ENCODE measurements around the gene HAUS3.

HAUS3 gene

DNA sequence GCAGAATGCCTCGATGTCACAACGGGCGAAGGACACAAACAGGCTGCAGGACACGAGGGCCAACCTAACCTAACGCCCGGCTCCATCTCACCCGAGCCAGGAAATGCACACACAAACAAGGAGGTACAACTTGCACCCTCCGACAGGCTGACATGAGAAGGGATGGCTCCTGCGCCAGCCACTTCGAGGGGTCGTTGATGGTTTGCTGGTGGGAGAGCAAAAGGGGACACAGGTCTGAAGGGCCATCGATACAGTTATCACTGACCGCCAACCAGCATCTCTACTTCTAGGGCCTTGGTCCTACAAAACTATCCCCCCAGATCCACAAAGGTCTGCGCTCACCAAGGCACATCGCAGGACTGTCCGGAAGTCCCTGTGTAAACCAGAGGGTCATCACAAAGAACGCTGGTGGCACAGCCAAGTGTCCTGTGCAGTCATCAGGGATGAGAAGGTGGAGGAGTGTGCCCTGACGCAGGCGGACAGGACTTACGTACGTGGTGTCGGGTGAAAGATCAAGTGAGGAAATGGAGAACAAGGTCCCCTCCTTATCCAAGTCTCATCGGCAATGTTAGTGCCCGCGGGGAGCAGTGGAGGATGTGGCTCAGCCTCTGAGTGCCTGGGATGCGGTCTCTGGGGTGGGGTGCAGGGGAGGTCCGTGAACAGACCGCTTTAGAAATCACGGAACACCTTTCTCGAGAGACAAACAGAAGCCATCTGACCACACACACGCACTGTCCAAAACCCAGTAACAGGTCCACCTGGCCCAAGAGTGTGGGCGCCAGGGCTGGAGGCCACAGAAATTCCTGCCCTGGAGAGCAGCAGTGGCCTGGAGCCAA is 13.0 kb upstream of the HAUS3 start:
- TF ChIP-seq POLR2A (IDR thresholded peaks at IDR 0.05; ENCODE audit: low read depth, low read length) (no peak), TAF1 (IDR thresholded peaks at IDR 0.05; ENCODE audit: borderline replicate concordance, low read depth, low read length) (no peak), POLR2AphosphoS5 (IDR thresholded peaks at IDR 0.05; ENCODE audit: low read depth, low read length) (no peak)
- no peak for DNase-seq (ENCODE audit: insufficient read length)
- FAIRE-seq: no peak

GRCh38 chr4:2253160-2254084 is 11.5 kb upstream of the HAUS3 start:
- TF ChIP-seq POLR2A (IDR thresholded peaks at IDR 0.05; ENCODE audit: low read depth, low read length): no peak
- FAIRE-seq (no peak), DNase-seq (ENCODE audit: insufficient read length) (peak; percentile 10)

DNA sequence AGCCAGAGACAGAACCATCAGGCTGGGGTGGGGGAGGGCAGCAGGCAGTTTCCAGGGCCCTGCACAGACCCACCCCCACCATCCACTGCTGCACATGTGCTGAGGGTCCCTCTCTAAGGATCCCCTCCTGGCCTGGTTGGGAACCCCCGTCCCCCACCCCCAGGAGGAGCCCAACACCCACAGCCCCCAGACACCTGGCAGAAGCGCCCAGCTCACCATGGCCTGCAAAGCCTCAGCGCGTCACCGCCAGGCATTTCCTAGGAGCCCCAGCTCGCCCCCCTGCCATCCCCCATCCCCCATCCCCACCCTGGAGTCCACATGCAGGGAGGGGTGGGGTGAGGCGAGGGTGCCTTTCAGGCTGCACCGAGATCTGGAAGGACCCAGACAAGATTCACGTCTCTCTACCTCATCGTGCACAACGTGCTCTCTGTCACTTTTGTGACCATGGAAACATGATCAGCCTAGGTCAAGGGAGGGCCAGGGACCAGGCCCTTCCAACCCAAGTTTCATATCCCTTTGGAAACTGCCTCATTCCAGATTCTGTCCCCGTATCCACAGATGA is 10.7 kb upstream of the HAUS3 start:
- FAIRE-seq (no peak), DNase-seq (ENCODE audit: insufficient read length) (peak; percentile 19)
- TF ChIP-seq POLR2AphosphoS5 (IDR thresholded peaks at IDR 0.05; ENCODE audit: low read depth, low read length): no peak
- TF ChIP-seq TAF1 (IDR thresholded peaks at IDR 0.05; ENCODE audit: borderline replicate concordance, low read depth, low read length): no peak
- TF ChIP-seq POLR2A (IDR thresholded peaks at IDR 0.05; ENCODE audit: low read depth, low read length): no peak

DNA sequence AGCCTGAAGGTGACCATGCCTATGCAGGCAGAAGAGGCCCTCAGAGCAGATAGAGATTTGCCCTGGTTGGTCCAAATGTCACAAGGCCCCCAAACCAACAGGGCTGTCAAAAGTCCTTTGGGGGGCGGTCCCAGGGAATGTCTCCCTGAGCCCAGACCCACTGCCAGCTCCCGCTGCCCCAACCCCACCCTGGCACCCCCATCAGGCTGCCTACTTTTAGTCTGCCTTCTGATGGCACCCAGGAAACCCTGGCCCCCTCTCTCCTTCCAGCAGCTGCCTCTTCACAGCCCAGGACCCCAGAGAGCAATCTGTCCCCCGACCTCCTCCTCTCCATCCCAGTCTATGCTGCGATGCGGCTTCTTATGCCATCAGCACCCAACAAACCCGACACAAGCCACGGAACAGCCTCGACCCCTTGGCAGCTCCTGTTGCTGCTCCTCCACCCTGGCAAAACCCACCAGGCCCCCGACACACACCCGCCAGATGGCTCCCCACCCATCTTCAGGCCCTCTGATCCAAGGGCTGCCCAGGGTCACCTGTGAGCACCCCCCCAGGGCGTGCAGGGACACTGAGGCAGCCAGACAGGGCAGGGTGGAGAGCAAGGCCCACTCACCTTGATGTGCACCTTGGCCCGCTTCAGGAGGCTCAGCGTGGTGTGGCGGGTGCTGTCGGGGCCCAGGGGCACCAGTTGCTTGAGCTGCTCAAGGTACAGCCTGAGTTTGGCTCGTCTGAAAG is 10.0 kb upstream of the HAUS3 start:
- FAIRE-seq: no peak
- TF ChIP-seq POLR2A (IDR thresholded peaks at IDR 0.05; ENCODE audit: low read depth, low read length): no peak
- TF ChIP-seq POLR2AphosphoS5 (IDR thresholded peaks at IDR 0.05; ENCODE audit: low read depth, low read length): no peak
- no peak for TF ChIP-seq TAF1 (IDR thresholded peaks at IDR 0.05; ENCODE audit: borderline replicate concordance, low read depth, low read length)
- peak; percentile 21 for DNase-seq (ENCODE audit: insufficient read length)

GRCh38 chr4:2251073-2251794 is 9.3 kb upstream of the HAUS3 start:
- DNase-seq (ENCODE audit: insufficient read length) (peak; percentile 9), FAIRE-seq (no peak)
- TF ChIP-seq POLR2AphosphoS5 (IDR thresholded peaks at IDR 0.05; ENCODE audit: low read depth, low read length) (no peak), POLR2A (IDR thresholded peaks at IDR 0.05; ENCODE audit: low read depth, low read length) (no peak), TAF1 (IDR thresholded peaks at IDR 0.05; ENCODE audit: borderline replicate concordance, low read depth, low read length) (no peak)

DNA sequence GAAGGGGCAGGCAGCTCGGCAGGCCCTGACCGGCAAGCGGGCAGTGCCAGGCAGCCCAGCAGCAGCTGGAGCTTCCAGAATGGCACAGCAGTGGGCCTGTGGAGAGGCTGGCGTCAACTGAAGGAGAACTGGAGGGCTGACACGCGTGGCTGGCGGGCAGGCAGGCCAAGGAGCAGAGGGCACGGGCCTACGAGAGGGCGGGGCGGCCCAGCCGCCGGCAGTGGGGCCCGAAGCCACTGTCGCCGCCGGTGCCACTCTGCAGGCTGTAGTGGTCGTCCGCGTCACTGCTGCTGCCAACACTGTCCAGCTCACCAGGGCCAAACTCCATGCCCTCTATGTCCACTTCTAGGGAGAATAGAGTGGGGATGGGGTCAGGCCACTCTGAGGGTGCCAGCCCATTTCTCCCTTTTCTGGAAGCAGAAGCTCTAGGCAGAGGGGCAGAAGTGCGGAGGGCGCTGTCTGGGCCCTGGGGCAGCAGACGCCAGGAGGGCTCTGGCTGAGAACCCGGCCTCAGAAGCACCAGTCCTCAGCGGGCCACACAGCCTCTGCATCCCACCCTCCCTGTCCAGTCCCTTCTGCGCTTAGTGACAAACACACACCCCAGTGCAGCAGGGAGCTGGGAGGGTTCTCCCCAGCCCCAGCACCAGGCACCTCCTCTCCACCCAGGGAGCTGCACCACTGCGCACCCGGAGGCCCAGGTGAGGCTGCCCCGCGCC is 8.6 kb upstream of the HAUS3 start:
- DNase-seq (ENCODE audit: insufficient read length) (peak; percentile 26), FAIRE-seq (no peak)
- TF ChIP-seq POLR2AphosphoS5 (IDR thresholded peaks at IDR 0.05; ENCODE audit: low read depth, low read length): no peak
- no peak for TF ChIP-seq POLR2A (IDR thresholded peaks at IDR 0.05; ENCODE audit: low read depth, low read length)
- no peak for TF ChIP-seq TAF1 (IDR thresholded peaks at IDR 0.05; ENCODE audit: borderline replicate concordance, low read depth, low read length)

DNA sequence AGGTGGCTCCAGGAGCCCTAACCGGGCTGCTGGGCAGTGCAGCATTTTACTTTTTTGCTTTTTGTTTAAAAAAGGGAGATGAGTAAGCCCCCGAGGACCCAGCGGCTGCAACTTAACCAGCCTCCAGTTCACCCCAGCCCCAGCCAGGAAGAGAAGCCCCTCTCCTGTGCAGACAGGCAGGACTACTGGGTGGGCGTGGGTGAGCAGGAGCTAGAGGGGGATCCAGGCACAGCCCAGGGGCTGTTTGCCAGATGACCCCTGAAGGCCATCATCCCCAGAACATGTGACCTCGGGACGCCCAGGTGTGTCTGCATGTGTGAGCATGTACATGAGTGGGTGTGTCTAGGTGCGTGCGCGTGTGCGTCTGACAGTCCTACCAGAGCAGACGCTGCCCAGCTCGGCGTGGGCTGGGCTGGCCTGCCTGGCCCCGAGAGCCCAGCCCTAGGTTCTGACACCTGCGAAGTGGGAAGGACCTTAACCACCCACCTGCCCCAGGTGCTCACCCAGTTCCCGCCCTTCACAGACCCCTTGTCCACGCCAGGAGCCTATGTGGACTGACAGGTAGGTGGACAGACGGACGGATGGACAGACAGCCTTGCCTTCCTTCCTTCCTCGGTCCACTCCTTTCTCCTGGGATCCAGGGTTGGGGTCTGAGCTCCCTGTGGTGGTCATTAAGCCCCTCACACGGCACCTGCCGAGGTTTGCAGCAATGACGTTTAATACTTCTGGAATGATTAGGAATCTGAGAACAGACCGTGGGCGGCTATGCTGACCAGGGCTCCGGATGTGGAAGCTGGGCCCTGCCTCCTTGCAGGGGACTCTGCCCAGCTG is 7.8 kb upstream of the HAUS3 start:
- DNase-seq (ENCODE audit: insufficient read length): peak; percentile 23
- TF ChIP-seq POLR2A (IDR thresholded peaks at IDR 0.05; ENCODE audit: low read depth, low read length) (no peak), TAF1 (IDR thresholded peaks at IDR 0.05; ENCODE audit: borderline replicate concordance, low read depth, low read length) (no peak), POLR2AphosphoS5 (IDR thresholded peaks at IDR 0.05; ENCODE audit: low read depth, low read length) (no peak)
- FAIRE-seq: no peak

- DNase-seq (ENCODE audit: insufficient read length) (peak; percentile 19), FAIRE-seq (no peak)
- TF ChIP-seq TAF1 (IDR thresholded peaks at IDR 0.05; ENCODE audit: borderline replicate concordance, low read depth, low read length): no peak
- TF ChIP-seq POLR2A (IDR thresholded peaks at IDR 0.05; ENCODE audit: low read depth, low read length): no peak; the same call in 1 of the 2 replicates
- TF ChIP-seq POLR2AphosphoS5 (IDR thresholded peaks at IDR 0.05; ENCODE audit: low read depth, low read length): 0 out of 2 replicates have a peak, but pooled peaks have one; percentile 12
Measured at GRCh38 chr4:2248821-2249261, 6.9 kb upstream of the HAUS3 start.
